IPS DF 4.7 (cell line): ENCODE measurements around the gene ZYG11B.
"Not testable (repeated sequence)": the region's sequence is repeated elsewhere in the genome, so short reads cannot be mapped to it uniquely, and the experiment has no call there.

Experiments used
- DNase-seq: peaks from one replicate; pipeline ENCODE4 v3.0.0-alpha.2; 2013; ENCODE audit warnings: low spot score; ENCODE audit errors: extremely low read depth

Gene ZYG11B

GRCh38 chr1:52751589-52752483, 25.6 kb downstream of the ZYG11B start:
- no peak for DNase-seq

GRCh38 chr1:52752484-52752826, 26.2 kb downstream of the ZYG11B start:
- no peak for DNase-seq

GRCh38 chr1:52753169-52753568, 26.9 kb downstream of the ZYG11B start:
- no peak for DNase-seq

DNA sequence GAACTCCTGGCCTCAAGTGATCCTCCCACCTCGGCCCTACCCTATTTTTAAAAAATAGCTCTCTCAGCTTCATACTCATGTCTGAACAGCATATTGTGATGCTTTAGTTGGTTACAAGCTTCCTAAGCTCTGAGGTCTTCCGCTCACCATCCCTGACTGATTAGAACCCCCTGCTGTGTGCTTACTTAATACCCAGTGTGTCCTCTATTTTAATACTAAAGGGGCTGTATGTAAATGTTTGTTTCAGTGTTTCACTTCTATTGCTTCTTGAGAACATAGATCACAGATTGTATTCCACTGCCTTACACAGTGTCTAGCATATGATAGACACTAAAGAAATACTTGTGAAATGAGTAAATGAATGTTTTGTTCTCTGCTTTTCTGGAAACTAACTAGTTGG, 29.8 kb downstream of the ZYG11B start:
- no peak for DNase-seq

DNA sequence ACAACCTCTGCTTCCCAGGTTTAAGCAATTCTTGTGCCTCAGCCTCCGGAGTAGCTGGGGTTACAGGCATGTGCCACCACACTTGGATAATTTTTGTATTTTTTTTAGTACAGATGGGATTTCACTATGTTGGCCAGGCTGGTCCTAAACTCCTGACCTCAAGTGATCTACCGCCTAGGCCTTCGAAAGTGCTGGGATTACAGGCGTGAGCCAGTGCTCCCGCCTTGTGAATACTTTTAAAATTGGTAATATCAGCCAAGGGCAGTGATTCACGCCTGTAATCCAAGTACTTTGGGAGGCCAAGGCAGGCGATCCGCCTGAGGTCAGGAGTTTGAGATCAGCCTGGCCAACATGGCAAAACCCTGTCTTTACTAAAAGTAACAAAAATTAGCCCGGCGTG, 33.7 kb downstream of the ZYG11B start:
- DNase-seq = no peak

DNA sequence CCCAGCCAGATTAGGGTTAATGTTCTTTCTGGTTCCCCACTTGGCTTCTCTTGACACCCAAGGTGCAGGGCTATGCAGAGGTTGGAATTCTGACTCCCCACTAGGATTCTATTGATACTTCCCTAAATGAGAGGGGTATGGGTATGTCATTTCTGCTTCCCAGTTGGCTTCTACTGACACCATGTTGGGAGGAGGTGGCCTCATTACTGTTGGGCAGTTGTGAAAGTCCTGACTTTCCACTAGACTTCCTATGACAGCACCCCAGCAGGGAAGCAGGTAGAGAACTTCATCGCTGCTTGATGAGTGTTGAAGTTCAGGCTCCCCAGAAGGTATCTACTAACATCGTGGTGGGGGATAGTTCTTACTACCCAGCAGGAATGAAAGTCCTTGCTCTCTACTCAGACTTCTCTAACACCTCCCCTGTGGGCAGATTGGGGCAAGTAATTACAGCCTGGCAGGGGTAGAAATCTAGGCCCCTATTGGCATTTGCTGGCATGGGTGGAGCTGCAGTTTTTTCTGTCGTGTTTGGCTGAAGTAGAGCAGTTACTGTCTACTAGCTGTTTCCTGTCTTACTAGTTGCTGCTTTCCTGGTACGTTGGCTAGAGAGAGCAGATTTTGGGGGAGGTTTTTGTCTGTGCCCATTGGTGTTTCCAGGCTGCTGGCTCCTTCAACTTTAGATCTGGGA, 41.5 kb downstream of the ZYG11B start:
- DNase-seq = no peak

DNA sequence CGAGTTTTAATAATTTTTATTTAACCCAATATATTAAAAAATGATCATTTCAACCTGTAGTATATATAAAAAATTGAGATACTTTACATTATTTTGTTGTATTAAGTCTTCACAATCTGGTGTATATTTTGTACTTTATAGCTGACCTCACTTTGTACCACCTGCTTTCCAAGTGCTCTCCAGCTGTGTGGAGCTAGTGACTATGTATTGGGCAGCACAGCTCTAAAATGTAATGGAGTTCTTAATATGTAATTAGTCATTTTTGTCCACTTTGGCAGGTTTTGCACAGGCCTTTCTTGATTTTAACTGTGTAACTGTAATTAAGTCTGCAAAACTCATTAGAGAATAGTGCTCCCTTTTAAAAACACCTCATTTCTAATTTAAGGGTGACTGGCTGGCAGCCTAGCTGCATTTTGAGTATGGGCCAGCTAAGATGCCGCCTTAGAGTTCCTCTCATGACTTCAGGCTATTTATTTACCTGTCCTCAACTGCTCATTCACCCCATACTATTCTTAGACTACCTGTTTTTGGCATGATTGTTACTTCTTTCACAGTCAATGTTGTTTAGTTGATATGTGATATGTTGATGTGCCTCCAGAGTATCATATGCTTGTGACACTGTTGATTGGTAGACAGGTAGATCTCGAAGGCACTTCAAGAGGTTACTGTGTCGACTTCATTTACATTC, 43.2 kb downstream of the ZYG11B start:
- no peak for DNase-seq

GRCh38 chr1:52771384-52771783, 45.1 kb downstream of the ZYG11B start:
- DNase-seq = no peak

DNA sequence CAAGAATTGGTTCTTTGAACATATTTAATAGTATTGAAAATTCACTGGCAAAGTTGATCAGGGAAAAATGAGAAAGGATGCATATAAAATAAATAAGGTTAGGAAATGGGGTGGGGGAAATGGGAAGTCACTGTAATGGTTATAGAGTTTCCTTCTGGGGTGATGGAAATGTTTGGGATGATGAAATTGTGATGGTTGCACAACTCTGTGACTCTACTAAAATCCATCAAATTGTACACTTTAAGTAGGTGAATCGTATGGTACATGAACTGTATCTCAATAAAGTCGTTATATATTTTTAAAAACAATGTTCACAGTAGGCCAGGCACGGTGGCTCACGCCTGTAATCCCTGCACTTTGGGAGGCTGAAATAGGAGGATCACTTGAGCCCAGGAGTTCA, 59.9 kb downstream of the ZYG11B start:
- no peak for DNase-seq

DNA sequence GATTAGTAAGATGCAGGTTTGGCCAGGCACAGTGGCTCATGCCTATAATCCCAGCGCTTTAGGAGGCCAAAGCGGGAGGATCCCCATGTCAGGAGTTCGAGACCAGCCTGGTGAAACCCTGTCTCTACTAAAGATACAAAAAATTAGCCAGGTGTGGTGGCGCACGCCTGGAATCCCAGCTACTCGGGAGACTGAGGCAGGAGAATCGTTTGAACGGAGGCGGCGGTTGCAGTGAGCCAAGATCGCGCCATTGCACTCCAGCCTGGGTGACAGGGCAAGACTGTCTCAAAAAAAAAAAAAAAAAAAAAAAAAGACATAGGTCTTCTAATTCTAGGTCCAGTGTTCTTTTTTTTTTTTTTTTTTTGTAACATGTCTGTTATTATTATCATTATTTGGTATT, 64.2 kb downstream of the ZYG11B start:
- not testable (repeated sequence) for DNase-seq

DNA sequence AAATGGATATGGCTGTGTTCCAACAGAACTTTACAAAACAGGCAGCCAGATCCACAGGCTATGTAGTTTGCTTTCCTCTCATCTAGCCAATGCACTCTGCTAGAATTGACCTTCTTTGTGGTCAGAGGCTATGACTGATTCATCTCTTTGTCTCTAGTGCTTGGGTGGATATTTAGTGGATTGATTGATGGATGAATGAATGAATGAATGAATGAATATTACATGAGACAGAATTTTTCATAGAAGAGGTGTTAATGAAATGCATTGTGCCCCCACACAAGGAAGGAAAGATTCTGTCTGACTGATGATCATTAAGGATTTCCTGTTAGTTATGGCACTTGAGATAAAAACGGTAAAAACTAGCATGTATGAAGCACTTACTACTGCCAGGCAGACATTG, 65.8 kb downstream of the ZYG11B start:
- no peak for DNase-seq

DNA sequence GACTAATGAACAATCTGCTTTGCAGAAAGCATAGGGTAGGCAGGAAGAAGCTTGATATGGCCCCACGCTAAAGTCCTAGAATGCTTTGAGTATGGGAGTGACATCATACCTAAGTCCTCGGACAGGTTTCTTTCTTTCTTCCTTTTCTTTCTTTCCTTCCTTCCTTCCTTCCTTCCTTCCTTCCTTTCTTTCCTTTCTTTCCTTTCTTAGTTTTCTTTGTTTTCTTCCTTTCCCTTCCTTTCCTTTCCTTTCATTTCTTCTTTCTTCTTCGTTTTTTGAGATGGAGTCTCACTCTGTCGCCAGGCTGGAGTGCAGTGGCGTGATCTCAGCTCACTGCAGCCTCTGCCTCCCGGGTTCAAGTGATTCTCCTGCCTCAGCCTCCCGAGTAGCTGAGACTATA, 67.5 kb downstream of the ZYG11B start:
- not testable (repeated sequence) for DNase-seq

DNA sequence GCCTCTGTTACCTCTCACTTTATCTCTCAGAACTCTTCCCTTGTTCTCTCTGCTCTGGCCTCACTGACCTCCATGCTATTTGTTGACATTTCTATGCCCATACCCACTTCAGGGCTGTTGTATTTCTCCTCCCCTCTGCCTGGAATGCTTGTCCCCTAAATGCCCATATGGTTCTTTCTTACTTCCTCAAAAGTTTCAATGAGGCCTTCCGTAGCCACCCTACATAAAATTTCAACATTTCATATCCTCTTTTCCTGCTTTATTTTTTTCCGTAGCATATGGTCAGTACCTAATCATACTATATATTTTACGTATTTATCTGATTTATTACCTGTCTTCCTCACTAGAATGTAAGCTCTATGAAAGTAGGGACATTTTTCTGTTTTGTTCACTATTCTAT, 69.2 kb downstream of the ZYG11B start:
- DNase-seq = no peak

DNA sequence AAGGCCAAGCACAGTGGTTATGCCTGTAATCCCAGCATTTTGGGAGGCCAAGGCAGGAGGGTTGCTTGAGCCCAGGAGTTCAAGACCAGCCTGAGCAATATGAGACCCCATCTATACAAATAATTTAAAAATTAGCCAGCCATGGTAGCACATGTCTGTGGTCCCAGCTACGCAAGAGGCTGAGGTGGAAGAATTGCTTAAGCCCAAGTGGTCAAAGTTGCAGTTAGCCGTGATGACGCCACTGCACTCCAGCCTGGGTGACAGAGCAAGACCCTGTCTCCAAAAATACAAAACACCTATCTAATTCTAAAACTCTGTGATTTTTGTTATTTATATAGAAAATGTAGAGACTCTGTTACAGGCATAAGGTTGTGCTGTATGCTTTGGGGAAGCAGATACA, 72.1 kb downstream of the ZYG11B start:
- no peak for DNase-seq

DNA sequence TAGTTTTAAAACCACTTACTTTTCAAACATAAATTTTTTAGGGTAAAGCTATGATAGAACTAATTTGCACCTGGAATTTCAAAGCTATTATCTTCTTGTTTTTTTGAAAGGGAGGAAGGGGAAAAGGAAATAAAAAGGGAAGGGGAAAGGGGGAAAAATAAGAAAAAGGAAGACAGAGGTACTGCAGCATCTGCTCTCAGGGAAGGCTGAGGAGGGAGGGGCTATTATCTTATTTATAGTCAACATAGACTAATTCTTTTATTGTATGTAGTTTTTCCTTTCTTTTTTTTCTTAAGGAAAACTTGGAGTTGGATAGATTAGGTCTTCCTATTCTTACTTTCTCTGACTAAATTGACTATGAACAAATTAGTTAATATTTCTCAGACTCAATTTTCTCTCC, 74.8 kb downstream of the ZYG11B start:
- no peak for DNase-seq

GRCh38 chr1:52804083-52804482, 77.8 kb downstream of the ZYG11B start:
- DNase-seq = not testable (repeated sequence)

- no peak for DNase-seq
Observed at GRCh38 chr1:52814465-52814864, 88.2 kb downstream of the ZYG11B start.

GRCh38 chr1:52820830-52821229, 94.6 kb downstream of the ZYG11B start:
- not testable (repeated sequence) for DNase-seq

GRCh38 chr1:52825868-52826267, 99.6 kb downstream of the ZYG11B start:
- DNase-seq = no peak

GRCh38 chr1:52834798-52835197, 108.5 kb downstream of the ZYG11B start:
- no peak for DNase-seq

DNA sequence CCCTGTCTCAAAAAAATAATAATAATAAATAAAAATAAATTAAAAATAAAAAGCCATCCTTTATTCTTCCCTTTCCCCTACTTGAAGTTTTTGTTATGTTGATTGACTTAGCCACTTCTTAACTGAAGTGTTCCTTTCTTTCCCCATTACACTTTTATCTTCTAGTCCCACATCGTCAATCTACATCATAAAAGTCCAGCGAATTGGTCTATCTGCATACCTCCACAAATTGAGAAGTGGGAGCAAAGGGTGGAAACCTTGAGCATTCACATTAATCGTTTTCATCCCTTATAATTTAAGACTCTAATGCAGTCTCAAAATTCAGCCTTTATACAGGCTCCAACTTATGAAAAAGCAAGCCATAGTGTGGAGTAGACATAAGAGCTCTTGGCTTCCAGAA, 109.8 kb downstream of the ZYG11B start:
- no peak for DNase-seq

GRCh38 chr1:52839175-52839574, 112.9 kb downstream of the ZYG11B start:
- DNase-seq = not testable (repeated sequence)
